Measurements from ENCODE around the gene VGLL3.

GRCh38 chr3:86965166-86965565, 25.8 kb downstream of the VGLL3 start:
- TF ChIP-seq, protein P1, sequence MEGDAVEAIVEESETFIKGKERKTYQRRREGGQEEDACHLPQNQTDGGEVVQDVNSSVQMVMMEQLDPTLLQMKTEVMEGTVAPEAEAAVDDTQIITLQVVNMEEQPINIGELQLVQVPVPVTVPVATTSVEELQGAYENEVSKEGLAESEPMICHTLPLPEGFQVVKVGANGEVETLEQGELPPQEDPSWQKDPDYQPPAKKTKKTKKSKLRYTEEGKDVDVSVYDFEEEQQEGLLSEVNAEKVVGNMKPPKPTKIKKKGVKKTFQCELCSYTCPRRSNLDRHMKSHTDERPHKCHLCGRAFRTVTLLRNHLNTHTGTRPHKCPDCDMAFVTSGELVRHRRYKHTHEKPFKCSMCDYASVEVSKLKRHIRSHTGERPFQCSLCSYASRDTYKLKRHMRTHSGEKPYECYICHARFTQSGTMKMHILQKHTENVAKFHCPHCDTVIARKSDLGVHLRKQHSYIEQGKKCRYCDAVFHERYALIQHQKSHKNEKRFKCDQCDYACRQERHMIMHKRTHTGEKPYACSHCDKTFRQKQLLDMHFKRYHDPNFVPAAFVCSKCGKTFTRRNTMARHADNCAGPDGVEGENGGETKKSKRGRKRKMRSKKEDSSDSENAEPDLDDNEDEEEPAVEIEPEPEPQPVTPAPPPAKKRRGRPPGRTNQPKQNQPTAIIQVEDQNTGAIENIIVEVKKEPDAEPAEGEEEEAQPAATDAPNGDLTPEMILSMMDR (IDR thresholded peaks at IDR 0.05; ENCODE audit: borderline replicate concordance, extremely low read depth, low read length, poor library complexity, severe bottlenecking), result no peak
- no peak for TF ChIP-seq EZH2 (IDR thresholded peaks at IDR 0.05; ENCODE audit: borderline replicate concordance, low read depth, low read length, severe bottlenecking)
